CD8-positive, alpha-beta memory T cell (primary cell): ENCODE data around the gene ANKS3. TPM values are rescaled to one million over a fixed set of nuclear protein-coding genes. Genes with fewer than 3 reads are reported as not detected.

Experiments
- CTCF ChIA-PET: fragments of 350-600 bp; sonication (Branson Sonifier 250); formaldehyde crosslinking; loops from one replicate; lab custom pipeline; 2021; ENCODE audit warnings: antibody characterized with exemption; lab: Charles Lee
- POLR2A ChIA-PET: fragments of 350-600 bp; sonication (Branson Sonifier 250); formaldehyde crosslinking; loops from one replicate; lab custom pipeline; 2021; ENCODE audit warnings: antibody characterized with exemption; lab: Charles Lee
- DNase-seq, 5 donors: peaks; one replicate each; pipeline versions ENCODE4 v3.0.0 to v3.0.0-alpha.2; 2020 to 2022; ENCODE audit warnings: mixed read lengths in 1 of 5
- H3K27ac ChIP-seq: one replicate; pipeline ENCODE4 v1.7.0; 2013; ENCODE audit warnings: low read depth, mild to moderate bottlenecking, low read length, moderate library complexity
- H3K27me3 ChIP-seq: 2 replicates; pipeline ENCODE4 v1.7.0; 2013; ENCODE audit warnings: low read length, mild to moderate bottlenecking; ENCODE audit not compliant: insufficient read depth, poor library complexity, severe bottlenecking
- H3K36me3 ChIP-seq: 2 replicates; pipeline ENCODE4 v1.7.0; 2013; ENCODE audit warnings: mild to moderate bottlenecking, low read length, moderate library complexity; ENCODE audit not compliant: insufficient read depth
- H3K4me1 ChIP-seq: 2 replicates; pipeline ENCODE4 v1.7.0; 2013; ENCODE audit warnings: mild to moderate bottlenecking, low read length, moderate library complexity; ENCODE audit not compliant: insufficient read depth
- H3K4me3 ChIP-seq: 2 replicates; pipeline ENCODE4 v1.7.0; 2013; ENCODE audit warnings: mild to moderate bottlenecking, low read length
- H3K9me3 ChIP-seq: 2 replicates; pipeline ENCODE4 v1.7.0; 2013; ENCODE audit warnings: mild to moderate bottlenecking, low read length
- H3K27ac Mint-ChIP-seq, 8 donors: one replicate each; pipeline ENCODE4 v1.8.0; 2020 to 2021; ENCODE audit warnings: mixed read lengths in 8 of 8, mild to moderate bottlenecking in 6 of 8, inconsistent platforms in 3 of 8, moderate library complexity in 3 of 8
- H3K27me3 Mint-ChIP-seq, 2 donors: one replicate each; pipeline ENCODE4 v1.8.0; 2020 to 2021; ENCODE audit warnings: mixed read lengths in 2 of 2, mild to moderate bottlenecking in 1 of 2, moderate library complexity in 1 of 2
- H3K36me3 Mint-ChIP-seq, 3 donors: one replicate each; pipeline ENCODE4 v1.8.0; 2020 to 2021; ENCODE audit warnings: mixed read lengths in 3 of 3, inconsistent platforms in 1 of 3, mild to moderate bottlenecking in 1 of 3
- H3K4me1 Mint-ChIP-seq, 3 donors: one replicate each; pipeline ENCODE4 v1.8.0; 2020 to 2021; ENCODE audit warnings: mixed read lengths in 3 of 3, inconsistent platforms in 1 of 3, mild to moderate bottlenecking in 1 of 3
- H3K4me3 Mint-ChIP-seq, 7 donors: one replicate each; pipeline ENCODE4 v1.8.0; 2020 to 2021; ENCODE audit warnings: mixed read lengths in 7 of 7, mild to moderate bottlenecking in 6 of 7, moderate library complexity in 4 of 7, inconsistent platforms in 2 of 7
- H3K9me3 Mint-ChIP-seq, 5 donors: one replicate each; pipeline ENCODE4 v1.8.0; 2020 to 2022; ENCODE audit warnings: mixed read lengths in 5 of 5, mild to moderate bottlenecking in 3 of 5, moderate library complexity in 2 of 5, inconsistent platforms in 1 of 5
- polyA plus RNA-seq: library from polyadenylated mRNA; unstranded; fragments of 300-500 nt; fragmentation: Illumina TruSeq; gene quantifications from one replicate; pipeline ENCODE4 v1.2.3, GENCODE V29; 2021
- total RNA-seq, 2 experiments: library from RNA; stranded (reverse); gene quantifications; one replicate each; pipeline ENCODE4 v1.2.3, GENCODE V29; 2021

ANKS3 gene
- total and polyA plus RNA-seq, 3 experiments from 2014 or later = 4.3 to 18.5 (median 16.9) TPM

GRCh38 chr16:4688674-4689045 is 45.4 kb downstream of the ANKS3 start:
- Mint-ChIP-seq H3K9me3 (no peaks in the 10 kb centered on the region), H3K27me3 (no peaks in the 10 kb centered on the region), H3K36me3 (peaks cover 0 to 48% (median 0%) of the 10 kb centered on the region in 3 donors), H3K27ac (no peak overlapping the region), H3K4me3 (no peak overlapping the region), H3K4me1 (peaks cover 5 to 16% (median 7%) of the 10 kb centered on the region in 3 donors)
- Histone ChIP-seq H3K27me3 (no peaks in the 10 kb centered on the region), H3K9me3 (no peaks in the 10 kb centered on the region), H3K27ac (no peak overlapping the region), H3K4me1 (peaks cover 12% of the 10 kb centered on the region), H3K4me3 (no peak overlapping the region), H3K36me3 (peaks cover under 1% of the 10 kb centered on the region)
- ChIA-PET POLR2A (no interaction called here), CTCF (no interaction called here)
- DNase-seq = peak in 1 of 5 donors; percentile 26

DNA sequence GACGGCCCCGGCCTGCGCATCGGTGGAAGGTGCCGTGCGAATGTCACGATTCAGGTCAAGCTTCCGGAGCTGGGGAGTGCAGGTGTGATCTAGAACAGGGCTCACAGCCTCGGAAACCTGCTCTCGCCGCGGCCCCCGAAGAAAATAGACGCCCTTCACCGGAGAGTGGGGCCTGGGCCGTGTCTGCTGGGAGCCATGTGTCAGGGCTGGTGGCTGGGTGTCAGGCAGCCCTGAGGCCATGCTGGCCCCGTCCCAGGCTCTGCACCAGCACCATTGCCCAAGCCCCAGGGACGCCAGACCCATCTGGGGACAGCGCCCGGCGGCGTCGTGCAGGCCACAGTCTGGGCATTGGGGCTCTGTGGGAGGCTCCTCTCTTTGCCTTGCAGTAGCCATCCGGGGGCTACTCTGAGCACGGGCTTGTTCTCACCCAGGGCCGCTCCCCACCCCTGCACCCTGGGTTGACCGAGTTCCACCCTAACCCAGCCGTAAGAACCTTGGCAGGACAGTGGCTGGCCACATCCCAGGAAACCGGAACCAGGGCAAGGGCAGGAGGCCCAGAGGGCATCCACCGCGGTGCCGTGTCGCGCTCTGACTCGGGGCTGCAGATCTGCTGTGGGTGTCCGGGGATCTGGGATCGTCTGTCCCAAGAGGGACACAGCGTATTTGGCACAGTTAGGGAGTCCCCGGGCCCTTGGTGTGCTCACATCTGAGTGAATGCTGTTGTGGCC is 46.0 kb downstream of the ANKS3 start:
- H3K27me3 Mint-ChIP-seq = no peaks in the 10 kb centered on the region
- no peak overlapping the region for H3K27ac ChIP-seq
- peaks cover 5 to 11% (median 5%) of the 10 kb centered on the region in 3 donors for H3K4me1 Mint-ChIP-seq
- POLR2A ChIA-PET = no interaction called here
- H3K27ac Mint-ChIP-seq = no peak overlapping the region
- peaks cover 0 to 47% (median 0%) of the 10 kb centered on the region in 3 donors for H3K36me3 Mint-ChIP-seq
- peak overlapping the region in 1 of 7 donors; percentile 50 for H3K4me3 Mint-ChIP-seq
- peaks cover 6% of the 10 kb centered on the region for H3K36me3 ChIP-seq
- H3K9me3 Mint-ChIP-seq = no peaks in the 10 kb centered on the region
- peaks cover 12% of the 10 kb centered on the region for H3K4me1 ChIP-seq
- DNase-seq = peak in 1 of 5 donors; percentile 43
- CTCF ChIA-PET = no interaction called here
- no peaks in the 10 kb centered on the region for H3K9me3 ChIP-seq
- no peak overlapping the region for H3K4me3 ChIP-seq
- H3K27me3 ChIP-seq = no peaks in the 10 kb centered on the region

DNA sequence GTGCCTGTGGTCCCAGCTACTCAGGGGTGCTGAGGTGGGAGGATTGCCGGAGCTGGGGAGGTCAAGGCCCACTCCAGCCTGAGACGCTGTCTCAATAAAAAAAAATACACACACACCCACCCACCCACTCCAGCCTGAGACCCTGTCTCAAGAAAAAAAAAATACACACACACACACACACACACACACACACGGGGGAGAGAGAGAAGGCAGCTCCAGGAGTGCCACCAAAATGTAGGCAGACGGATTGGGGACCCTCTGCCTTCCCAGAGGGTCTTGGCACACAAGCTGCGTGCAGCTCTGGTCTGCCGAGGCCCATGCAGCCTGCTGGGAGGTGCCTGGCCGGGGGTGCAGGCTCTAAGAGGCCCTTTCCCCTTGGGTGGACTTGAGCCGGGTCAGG is 46.7 kb downstream of the ANKS3 start:
- peaks cover 0 to 49% (median 0%) of the 10 kb centered on the region in 3 donors for H3K36me3 Mint-ChIP-seq
- H3K4me1 Mint-ChIP-seq = peaks cover 1 to 6% (median 1%) of the 10 kb centered on the region in 3 donors
- peak overlapping the region in 1 of 7 donors; percentile 50 for H3K4me3 Mint-ChIP-seq
- H3K4me3 ChIP-seq = no peak overlapping the region
- CTCF ChIA-PET = interaction anchor here (1.4 kb wide), 1 partner anchor 21 kb away, joined by 3 read pairs; no protein-coding TSS in a partner anchor
- no peak overlapping the region for H3K27ac ChIP-seq
- no peaks in the 10 kb centered on the region for H3K27me3 ChIP-seq
- peak overlapping the region in 2 of 8 donors; percentile 17 to 57 for H3K27ac Mint-ChIP-seq
- no peaks in the 10 kb centered on the region for H3K27me3 Mint-ChIP-seq
- H3K4me1 ChIP-seq = peaks cover 5% of the 10 kb centered on the region
- H3K9me3 ChIP-seq = no peaks in the 10 kb centered on the region
- H3K9me3 Mint-ChIP-seq = no peaks in the 10 kb centered on the region
- peaks cover 7% of the 10 kb centered on the region for H3K36me3 ChIP-seq
- POLR2A ChIA-PET = interaction anchor here (0.6 to 0.7 kb wide), 2 partner anchors 115 to 193 kb away, joined by 6 to 13 read pairs; no protein-coding TSS in a partner anchor
- no peak for DNase-seq

DNA sequence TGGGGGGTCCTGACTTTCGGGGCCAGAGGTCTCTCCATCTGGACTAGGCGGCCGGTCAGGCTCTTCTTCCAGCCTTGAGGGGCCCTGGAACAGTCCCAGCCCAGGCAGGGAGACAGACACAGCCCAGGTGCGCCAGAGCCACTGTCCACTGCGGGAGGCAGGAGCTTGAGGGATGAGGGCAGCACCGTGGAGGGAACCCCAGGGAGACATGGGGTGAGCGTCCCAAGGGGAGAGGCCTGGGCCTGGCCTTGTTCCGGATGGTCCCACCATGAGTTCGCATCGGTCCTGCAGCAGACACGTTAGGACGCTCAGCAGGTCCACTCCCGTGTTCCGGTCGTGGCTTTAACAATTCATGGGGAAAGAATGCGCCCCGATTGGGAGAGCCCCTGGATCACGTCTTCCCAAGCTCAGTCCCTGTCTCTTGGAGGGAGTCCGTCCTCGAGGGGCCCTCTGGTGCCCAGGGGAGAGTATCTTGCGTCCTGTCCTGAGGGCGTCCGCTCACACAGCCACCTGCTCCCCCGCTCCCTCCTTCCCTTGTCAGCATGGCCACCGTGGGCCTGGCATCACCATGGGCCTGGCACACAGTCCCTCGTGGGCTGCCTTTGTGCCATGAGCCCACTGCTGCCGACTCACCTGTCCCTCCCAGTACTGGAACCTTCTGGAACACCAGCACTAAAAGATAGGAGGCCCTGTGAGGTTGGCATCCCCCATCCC is 47.4 kb downstream of the ANKS3 start:
- Mint-ChIP-seq H3K9me3 (no peaks in the 10 kb centered on the region), H3K27ac (peak overlapping the region in 2 of 8 donors; percentile 17 to 61), H3K27me3 (no peaks in the 10 kb centered on the region), H3K4me1 (peaks cover 0 to 6% (median 0%) of the 10 kb centered on the region in 3 donors), H3K36me3 (peaks cover 0 to 56% (median 1%) of the 10 kb centered on the region in 3 donors), H3K4me3 (no peak overlapping the region)
- H3K4me1 ChIP-seq = no peaks in the 10 kb centered on the region
- H3K9me3 ChIP-seq = no peaks in the 10 kb centered on the region
- no peak overlapping the region for H3K27ac ChIP-seq
- CTCF ChIA-PET = interaction anchor here (1.4 kb wide), 1 partner anchor 20 kb away, joined by 3 read pairs; no protein-coding TSS in a partner anchor
- POLR2A ChIA-PET = interaction anchor here (0.7 kb wide), 1 partner anchor 115 kb away, joined by 13 read pairs; no protein-coding TSS in a partner anchor
- no peak overlapping the region for H3K4me3 ChIP-seq
- no peak for DNase-seq
- H3K36me3 ChIP-seq = peaks cover 7% of the 10 kb centered on the region
- no peaks in the 10 kb centered on the region for H3K27me3 ChIP-seq

GRCh38 chr16:4685776-4686496 is 48.1 kb downstream of the ANKS3 start:
- Histone ChIP-seq H3K9me3 (no peaks in the 10 kb centered on the region), H3K27ac (no peak overlapping the region), H3K4me3 (no peak overlapping the region), H3K4me1 (no peaks in the 10 kb centered on the region), H3K36me3 (peaks cover 7% of the 10 kb centered on the region), H3K27me3 (no peaks in the 10 kb centered on the region)
- no peak overlapping the region for H3K4me3 Mint-ChIP-seq
- H3K27me3 Mint-ChIP-seq = no peaks in the 10 kb centered on the region
- no peak for DNase-seq
- peak overlapping the region in 2 of 8 donors; percentile 40 to 89 for H3K27ac Mint-ChIP-seq
- POLR2A ChIA-PET = no interaction called here
- peaks cover 0 to 3% (median 0%) of the 10 kb centered on the region in 3 donors for H3K4me1 Mint-ChIP-seq
- H3K9me3 Mint-ChIP-seq = no peaks in the 10 kb centered on the region
- H3K36me3 Mint-ChIP-seq = peaks cover 0 to 61% (median 2%) of the 10 kb centered on the region in 3 donors
- CTCF ChIA-PET = interaction anchor here (1.4 kb wide), 1 partner anchor 19 kb away, joined by 3 read pairs; no protein-coding TSS in a partner anchor

DNA sequence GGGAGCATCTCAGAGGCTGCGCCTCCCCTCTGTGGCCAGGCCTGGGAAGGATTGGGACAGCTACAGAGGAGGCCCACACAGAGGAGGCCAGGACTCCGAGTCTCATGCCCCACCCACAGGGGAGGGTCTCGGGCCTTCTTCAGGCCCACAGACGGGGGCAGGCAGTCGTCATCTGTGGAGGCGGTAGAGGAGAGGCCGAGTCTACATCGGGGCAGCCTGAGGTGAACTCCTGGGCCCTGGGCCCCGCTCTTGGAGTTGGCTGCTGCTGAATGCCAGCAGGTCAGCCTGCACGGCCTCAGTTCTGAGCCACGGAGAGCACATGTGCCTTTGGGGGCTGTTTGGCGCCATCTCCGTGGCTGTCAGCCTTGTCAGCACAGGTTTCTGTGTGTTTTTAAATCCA is 48.8 kb downstream of the ANKS3 start:
- Mint-ChIP-seq H3K4me1 (peaks cover 0 to 3% (median 0%) of the 10 kb centered on the region in 3 donors), H3K27ac (no peak overlapping the region), H3K9me3 (no peaks in the 10 kb centered on the region), H3K36me3 (peaks cover 0 to 63% (median 2%) of the 10 kb centered on the region in 3 donors), H3K27me3 (no peaks in the 10 kb centered on the region), H3K4me3 (peak overlapping the region in 1 of 7 donors; percentile 24)
- Histone ChIP-seq H3K36me3 (peaks cover 7% of the 10 kb centered on the region), H3K9me3 (no peaks in the 10 kb centered on the region), H3K4me3 (no peak overlapping the region), H3K27me3 (no peaks in the 10 kb centered on the region), H3K4me1 (no peaks in the 10 kb centered on the region), H3K27ac (no peak overlapping the region)
- no peak for DNase-seq
- ChIA-PET CTCF (no interaction called here), POLR2A (no interaction called here)

DNA sequence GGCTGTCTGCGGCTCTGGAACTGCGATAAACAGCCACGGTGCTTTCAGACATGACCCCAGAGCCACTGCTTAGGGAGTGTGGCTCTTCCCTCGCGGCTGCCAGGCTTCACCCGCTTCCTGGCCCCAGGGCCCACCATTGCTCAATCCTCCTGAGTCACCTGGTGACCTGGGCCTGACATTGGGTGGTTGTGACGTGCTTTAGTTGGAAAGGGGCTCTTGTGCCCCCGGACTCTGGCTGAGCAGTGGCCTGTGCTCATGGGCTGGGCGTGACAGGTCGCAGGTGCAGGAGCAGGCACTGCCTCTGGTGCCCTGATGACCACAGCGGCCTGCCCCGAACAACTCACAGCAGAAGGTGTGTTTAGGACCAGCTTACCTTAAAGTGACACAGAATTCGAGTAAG is 49.3 kb downstream of the ANKS3 start:
- Histone ChIP-seq H3K9me3 (no peaks in the 10 kb centered on the region), H3K27ac (no peak overlapping the region), H3K36me3 (peaks cover 7% of the 10 kb centered on the region), H3K4me1 (no peaks in the 10 kb centered on the region), H3K27me3 (no peaks in the 10 kb centered on the region), H3K4me3 (no peak overlapping the region)
- H3K27me3 Mint-ChIP-seq = no peaks in the 10 kb centered on the region
- ChIA-PET POLR2A (no interaction called here), CTCF (interaction anchor here (1.3 kb wide), 1 partner anchor 61 kb away, joined by 3 read pairs; the partner anchor contains the start of gene MGRN1)
- DNase-seq = no peak
- H3K9me3 Mint-ChIP-seq = no peaks in the 10 kb centered on the region
- H3K36me3 Mint-ChIP-seq = peaks cover 0 to 66% (median 2%) of the 10 kb centered on the region in 3 donors
- peaks cover 0 to 3% (median 0%) of the 10 kb centered on the region in 3 donors for H3K4me1 Mint-ChIP-seq
- H3K4me3 Mint-ChIP-seq = peak overlapping the region in 1 of 7 donors; percentile 24
- peak overlapping the region in 1 of 8 donors; percentile 66 for H3K27ac Mint-ChIP-seq
